H1 (cell line): Measurements from ENCODE around the gene ALS2CL.

Source experiments
- CEBPB ChIP-seq: IDR thresholded peaks from 2 replicates; pipeline ENCODE4 v1.6.1; 2012; ENCODE audit warnings: low read depth, low read length
- EZH2 ChIP-seq: fragments of 200-600 bp; sonication (generic); IDR thresholded peaks from 2 replicates; pipeline ENCODE4 v1.7.1; 2012; ENCODE audit warnings: low read depth, mild to moderate bottlenecking, moderate library complexity, low read length, inconsistent platforms; ENCODE audit not compliant: severe bottlenecking
- KDM5A ChIP-seq: fragments of 200-600 bp; IDR thresholded peaks from 2 replicates; pipeline ENCODE4 v1.7.1; 2012; ENCODE audit warnings: mild to moderate bottlenecking, low read length, inconsistent platforms, mixed read lengths
- RAD21 ChIP-seq, 2 experiments: IDR thresholded peaks in 1 of 2; conservative IDR thresholded peaks in 1 of 2; 2 replicates each; pipeline ENCODE4 v1.6.1; 2011; ENCODE audit warnings: low read depth in 2 of 2, low read length in 2 of 2, improper control_type of control experiment in 1 of 2, inconsistent platforms in 1 of 2, mild to moderate bottlenecking in 1 of 2, moderate library complexity in 1 of 2
- SRF ChIP-seq: IDR thresholded peaks from 2 replicates; pipeline ENCODE4 v1.6.1; 2011; ENCODE audit warnings: mild to moderate bottlenecking, low read depth, low read length, moderate library complexity
- TAF1 ChIP-seq: IDR thresholded peaks from 2 replicates; pipeline ENCODE4 v1.6.1; 2011; ENCODE audit warnings: mild to moderate bottlenecking, low read depth, low read length
- TF ChIP-seq, protein P1 (sequence below): IDR thresholded peaks from 2 replicates; pipeline ENCODE4 v1.6.1; 2011; ENCODE audit warnings: low read depth, mild to moderate bottlenecking, low read length; ENCODE audit not compliant: insufficient read depth
- TF ChIP-seq, protein P2 (sequence below), 3 experiments: IDR thresholded peaks; 1 replicate in 2 of 3; 2 replicates in 1 of 3; pipeline versions ENCODE4 v1.5.1 to v1.6.1; 2011; ENCODE audit warnings: low read length in 3 of 3, mild to moderate bottlenecking in 3 of 3, inconsistent platforms in 2 of 3, low read depth in 1 of 3, moderate library complexity in 1 of 3; ENCODE audit not compliant: insufficient read depth in 1 of 3; ENCODE audit errors: control extremely low read depth in 1 of 3
- TF ChIP-seq, protein P3 (sequence below): IDR thresholded peaks from 2 replicates; pipeline ENCODE4 v1.6.1; 2012; ENCODE audit warnings: inconsistent platforms

DNA sequence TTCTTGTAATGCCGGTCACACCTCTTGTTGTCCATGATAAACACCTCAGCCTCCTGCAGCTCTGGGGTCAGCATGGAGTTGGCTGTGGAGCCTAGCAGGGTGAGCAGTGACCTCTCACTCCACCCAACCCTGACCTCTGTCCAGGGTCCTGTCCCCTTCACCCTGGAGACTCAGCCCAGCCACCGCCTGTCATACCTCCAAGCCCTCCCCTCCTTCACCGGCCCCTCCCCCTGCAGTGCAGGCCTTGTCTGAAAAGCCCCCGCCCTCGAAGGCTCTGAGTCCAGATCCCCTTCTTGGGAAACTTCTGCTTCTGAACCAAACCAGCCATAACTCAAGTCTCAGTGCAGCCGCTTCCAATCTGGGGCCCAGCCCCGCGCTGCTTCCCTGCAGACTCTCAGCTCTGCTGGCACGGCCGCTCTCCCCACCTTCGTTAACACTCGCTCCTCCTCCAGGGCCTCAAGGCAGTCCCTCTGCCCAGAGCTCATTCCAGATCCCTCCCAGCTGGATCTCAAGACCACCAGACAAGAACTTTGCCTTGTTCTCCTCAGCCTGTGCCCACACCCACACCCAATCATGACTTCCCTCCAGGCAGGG is 49.6 kb upstream of the ALS2CL start:
- TF ChIP-seq KDM5A (no peak), TAF1 (no peak), CEBPB (no peak), RAD21 (IDR thresholded peaks at IDR 0.05 in 1 of 2, conservative IDR thresholded peaks at IDR 0.05 in 1 of 2; ENCODE audit: low read depth in 2 of 2, low read length in 2 of 2) (no peak), EZH2 (no peak), SRF (no peak)
- TF ChIP-seq, protein P1, sequence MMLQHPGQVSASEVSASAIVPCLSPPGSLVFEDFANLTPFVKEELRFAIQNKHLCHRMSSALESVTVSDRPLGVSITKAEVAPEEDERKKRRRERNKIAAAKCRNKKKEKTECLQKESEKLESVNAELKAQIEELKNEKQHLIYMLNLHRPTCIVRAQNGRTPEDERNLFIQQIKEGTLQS, result no peak
- TF ChIP-seq, protein P2, sequence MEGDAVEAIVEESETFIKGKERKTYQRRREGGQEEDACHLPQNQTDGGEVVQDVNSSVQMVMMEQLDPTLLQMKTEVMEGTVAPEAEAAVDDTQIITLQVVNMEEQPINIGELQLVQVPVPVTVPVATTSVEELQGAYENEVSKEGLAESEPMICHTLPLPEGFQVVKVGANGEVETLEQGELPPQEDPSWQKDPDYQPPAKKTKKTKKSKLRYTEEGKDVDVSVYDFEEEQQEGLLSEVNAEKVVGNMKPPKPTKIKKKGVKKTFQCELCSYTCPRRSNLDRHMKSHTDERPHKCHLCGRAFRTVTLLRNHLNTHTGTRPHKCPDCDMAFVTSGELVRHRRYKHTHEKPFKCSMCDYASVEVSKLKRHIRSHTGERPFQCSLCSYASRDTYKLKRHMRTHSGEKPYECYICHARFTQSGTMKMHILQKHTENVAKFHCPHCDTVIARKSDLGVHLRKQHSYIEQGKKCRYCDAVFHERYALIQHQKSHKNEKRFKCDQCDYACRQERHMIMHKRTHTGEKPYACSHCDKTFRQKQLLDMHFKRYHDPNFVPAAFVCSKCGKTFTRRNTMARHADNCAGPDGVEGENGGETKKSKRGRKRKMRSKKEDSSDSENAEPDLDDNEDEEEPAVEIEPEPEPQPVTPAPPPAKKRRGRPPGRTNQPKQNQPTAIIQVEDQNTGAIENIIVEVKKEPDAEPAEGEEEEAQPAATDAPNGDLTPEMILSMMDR (IDR thresholded peaks at IDR 0.05; ENCODE audit: control extremely low read depth in 1 of 3, insufficient read depth in 1 of 3, low read depth in 1 of 3, low read length in 3 of 3), result no peak
- TF ChIP-seq, protein P3, sequence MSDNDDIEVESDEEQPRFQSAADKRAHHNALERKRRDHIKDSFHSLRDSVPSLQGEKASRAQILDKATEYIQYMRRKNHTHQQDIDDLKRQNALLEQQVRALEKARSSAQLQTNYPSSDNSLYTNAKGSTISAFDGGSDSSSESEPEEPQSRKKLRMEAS, result no peak
